HepG2 (cell line): Measurements from ENCODE around the gene ANKRD42. TPM values are rescaled to one million over a fixed set of nuclear protein-coding genes. Genes with fewer than 3 reads are reported as not detected.
A peak's percentile ranks its signal among the peaks of the same experiment; 100 is the strongest.

ENCODE experiments used
- ATAC-seq: fragments of 200-7000 bp; cut with Tn5 transposase; 3 replicates; pipeline ENCODE4 v1.9.1; 2020; ENCODE audit warnings: mild to moderate bottlenecking, moderate library complexity
- BruUV-seq: library from RNA; stranded (reverse); fragments of 400-500 nt; replicated peaks from 2 replicates; lab custom pipeline; 2021; lab: Mats Ljungman, UMichigan
- CTCF ChIA-PET: fragments of 300-600 bp; formaldehyde crosslinking; extraction: SDS; loops from one replicate; lab custom pipeline; 2021; ENCODE audit warnings: low total read pairs, inconsistent platforms, low intra/inter-chr PET ratio; lab: Yijun Ruan, JAX
- POLR2A ChIA-PET: fragments of 350-600 bp; sonication (Branson Sonifier 250); formaldehyde crosslinking; loops from one replicate; lab custom pipeline; 2020; ENCODE audit warnings: antibody characterized with exemption, inconsistent platforms; lab: Yijun Ruan, JAX
- DNase-seq: peaks from one replicate; pipeline ENCODE4 v3.0.0-alpha.2; 2015; ENCODE audit warnings: low spot score
- FAIRE-seq: peaks from 3 replicates; lab custom pipeline; 2011; peaks lifted over from hg19 to GRCh38; lab: Jason Lieb, UNC
- H2AFZ ChIP-seq: one replicate; pipeline ENCODE4 v1.6.1; 2011; ENCODE audit warnings: low read length, inconsistent platforms
- H3K27ac ChIP-seq: fragments of 300-600 bp; 3 replicates; pipeline ENCODE4 v1.8.0; 2011; ENCODE audit warnings: mixed run types, mild to moderate bottlenecking, mixed read lengths, low read length, inconsistent platforms; ENCODE audit not compliant: insufficient read depth; ENCODE audit errors: extremely low read length
- H3K27me3 ChIP-seq, 2 experiments: fragments of 200-600 bp in 1 of 2; 2 replicates in 1 of 2; 3 replicates in 1 of 2; pipeline versions ENCODE4 v1.6.0 to v1.8.0; 2011; ENCODE audit warnings: low read length in 2 of 2, mild to moderate bottlenecking in 2 of 2, moderate library complexity in 2 of 2, inconsistent platforms in 1 of 2; ENCODE audit not compliant: insufficient read depth in 2 of 2, control insufficient read depth in 1 of 2
- H3K36me3 ChIP-seq, 2 experiments: fragments of 200-600 bp in 1 of 2; replicated peaks in 1 of 2; 2 replicates in 1 of 2; 3 replicates in 1 of 2; pipeline versions ENCODE4 v1.5.1 to v1.8.0; 2011; ENCODE audit warnings: low read length in 2 of 2, inconsistent platforms in 1 of 2; ENCODE audit not compliant: insufficient read depth in 2 of 2, control insufficient read depth in 1 of 2
- H3K4me1 ChIP-seq: 2 replicates; pipeline ENCODE4 v1.5.1; 2012; ENCODE audit warnings: low read length, inconsistent platforms; ENCODE audit not compliant: insufficient read depth
- H3K4me2 ChIP-seq: 2 replicates; pipeline ENCODE4 v1.6.0; 2011; ENCODE audit warnings: low read depth, low read length, inconsistent platforms
- H3K4me3 ChIP-seq, 3 experiments: fragments of 200-600 bp in 1 of 3; sonication (generic), shearing (Covaris generic) in 1 of 3; replicated peaks in 1 of 3; 2 replicates each; pipeline ENCODE4 v1.5.1; 2011 to 2016; ENCODE audit warnings: low read length in 3 of 3, inconsistent platforms in 2 of 3, low read depth in 2 of 3, mild to moderate bottlenecking in 2 of 3, control low read depth in 1 of 3, mixed read lengths in 1 of 3; ENCODE audit not compliant: insufficient read depth in 1 of 3
- H3K79me2 ChIP-seq: one replicate; pipeline ENCODE4 v1.6.1; 2011; ENCODE audit warnings: low read length, inconsistent platforms; ENCODE audit not compliant: insufficient read depth
- H3K9ac ChIP-seq: 2 replicates; pipeline ENCODE4 v1.6.0; 2011; ENCODE audit warnings: mild to moderate bottlenecking, low read depth, low read length, inconsistent platforms; ENCODE audit not compliant: insufficient read depth
- H3K9me3 ChIP-seq: 2 replicates; pipeline ENCODE4 v1.5.1; 2012; ENCODE audit warnings: mild to moderate bottlenecking, low read length
- H4K20me1 ChIP-seq: 2 replicates; pipeline ENCODE4 v1.6.0; 2011; ENCODE audit warnings: inconsistent platforms, mild to moderate bottlenecking, low read length, moderate library complexity; ENCODE audit not compliant: insufficient read depth
- DNMT1 ChIP-seq: sonication (generic); formaldehyde crosslinking; IDR thresholded peaks from 2 replicates; pipeline ENCODE4 v1.5.1; 2020; ENCODE audit warnings: mild to moderate bottlenecking, missing genetic modification reagents
- EZH2 ChIP-seq: conservative IDR thresholded peaks from 2 replicates; pipeline ENCODE4 v1.6.1; 2012; ENCODE audit warnings: mild to moderate bottlenecking, low read depth, low read length, moderate library complexity
- HNF4G ChIP-seq, 2 experiments: sonication (generic) in 1 of 2; formaldehyde crosslinking in 1 of 2; IDR thresholded peaks; 2 replicates each; pipeline versions ENCODE4 v1.4.0 to v1.6.1; 2011 to 2020; ENCODE audit warnings: borderline replicate concordance in 2 of 2, low read depth in 2 of 2, mild to moderate bottlenecking in 2 of 2, low read length in 1 of 2, missing genetic modification reagents in 1 of 2, moderate library complexity in 1 of 2
- IKZF4 ChIP-seq: sonication (generic); formaldehyde crosslinking; IDR thresholded peaks from 2 replicates; pipeline ENCODE4 v1.5.1; 2020; ENCODE audit warnings: borderline replicate concordance, mild to moderate bottlenecking, low read depth, missing genetic modification reagents; ENCODE audit errors: not compliant biosample characterization
- JUNB ChIP-seq: sonication (generic); formaldehyde crosslinking; IDR thresholded peaks from 2 replicates; pipeline ENCODE4 v1.8.0; 2022; ENCODE audit warnings: missing genetic modification reagents, mild to moderate bottlenecking, borderline replicate concordance
- NCOR1 ChIP-seq: fragments of 200-600 bp; sonication (generic); IDR thresholded peaks from 2 replicates; pipeline ENCODE4 v1.7.0; 2017; ENCODE audit warnings: antibody characterized with exemption, low read length, borderline replicate concordance
- NONO ChIP-seq, 2 experiments: fragments of 450-650 bp in 1 of 2; sonication (generic) in 1 of 2; formaldehyde crosslinking in 1 of 2; IDR thresholded peaks in 1 of 2; conservative IDR thresholded peaks in 1 of 2; 2 replicates each; pipeline versions ENCODE4 v1.6.1 to v1.8.0; 2017 to 2022; ENCODE audit warnings: mild to moderate bottlenecking in 1 of 2, missing genetic modification reagents in 1 of 2, moderate library complexity in 1 of 2
- PITX1 ChIP-seq: sonication (generic); formaldehyde crosslinking; IDR thresholded peaks from 2 replicates; pipeline ENCODE4 v1.5.1; 2020; ENCODE audit warnings: mild to moderate bottlenecking, missing genetic modification reagents
- POGZ ChIP-seq: sonication (generic); formaldehyde crosslinking; IDR thresholded peaks from 2 replicates; pipeline ENCODE4 v1.4.0; 2020; ENCODE audit warnings: mild to moderate bottlenecking, missing genetic modification reagents
- ZFP36L2 ChIP-seq: sonication (generic); formaldehyde crosslinking; IDR thresholded peaks from 2 replicates; pipeline ENCODE4 v1.4.0; 2020; ENCODE audit warnings: missing genetic modification reagents
- ZNF670 ChIP-seq: sonication (generic); formaldehyde crosslinking; IDR thresholded peaks from 2 replicates; pipeline ENCODE4 v1.8.0; 2022; ENCODE audit warnings: mild to moderate bottlenecking, missing genetic modification reagents, borderline replicate concordance
- WGBS: methylation state at CpG from one replicate; pipeline ENCODE4 v1.1.6; 2017; ENCODE audit warnings: low lambda C conversion rate; 5-methylcytosine and 5-hydroxymethylcytosine counted together
- in situ Hi-C: cut with HindIII; loops from 2 replicates; pipeline ENCODE4 v1.10.0; 2017; ENCODE audit warnings: low pct_unique_long_range_greater_than_20kb; ENCODE audit not compliant: extremely low pct_ligation_motif_present
- intact Hi-C: fragments of 100-400 bp; cut with micrococcal nuclease; formaldehyde crosslinking; loops from one replicate; pipeline ENCODE4 v1.10.0; 2022; ENCODE audit not compliant: unreplicated experiment
- polyA plus RNA-seq, 8 experiments: library from polyadenylated mRNA; depleted of rRNA in 3 of 8; stranded (reverse) in 7 of 8; unstranded in 1 of 8; fragments of >200 nt; fragmentation: Illumina TruSeq in 4 of 8; extraction: Trizol in 4 of 8; gene quantifications; 2 replicates each; pipeline versions ENCODE4 v1.2.1 to v1.2.3, GENCODE V29; 2011 to 2016; ENCODE audit warnings: low read depth in 4 of 8, missing spikeins in 1 of 8, mixed read lengths in 1 of 8; ENCODE audit not compliant: insufficient read depth in 1 of 8
- total RNA-seq, 5 experiments: library from RNA; depleted of rRNA; stranded (reverse); fragments of >200 nt; fragmentation: Illumina TruSeq; extraction: Trizol; gene quantifications; 2 replicates each; pipeline ENCODE4 v1.2.3, GENCODE V29; 2016; ENCODE audit warnings: low read depth in 1 of 5
- TF ChIP-seq, protein P1 (sequence below): sonication (generic); formaldehyde crosslinking; IDR thresholded peaks from 2 replicates; pipeline ENCODE4 v1.8.1; 2022; ENCODE audit warnings: low read depth, mild to moderate bottlenecking, missing genetic modification reagents
- TF ChIP-seq, protein P2 (sequence below): sonication (generic); formaldehyde crosslinking; IDR thresholded peaks from 2 replicates; pipeline ENCODE4 v1.5.0; 2020; ENCODE audit warnings: mild to moderate bottlenecking, missing genetic modification reagents, moderate library complexity
- TF ChIP-seq, protein P3 (sequence below): sonication (generic); formaldehyde crosslinking; IDR thresholded peaks from 2 replicates; pipeline ENCODE4 v1.9.0; 2021; ENCODE audit warnings: missing genetic modification reagents, mild to moderate bottlenecking, borderline replicate concordance
- TF ChIP-seq, protein P4 (sequence below): IDR thresholded peaks from 2 replicates; pipeline ENCODE4 v1.6.1; 2012; ENCODE audit warnings: inconsistent platforms
- TF ChIP-seq, protein P5 (sequence below): sonication (generic); formaldehyde crosslinking; IDR thresholded peaks from 2 replicates; pipeline ENCODE4 v1.5.0; 2020; ENCODE audit warnings: missing genetic modification reagents

The ANKRD42 gene
- total and polyA plus RNA-seq, 2 of the 13 experiments (the other 11 are each of a cell fraction or from before 2014, with no cell fraction given) = 2.2 to 3.7 TPM

DNA sequence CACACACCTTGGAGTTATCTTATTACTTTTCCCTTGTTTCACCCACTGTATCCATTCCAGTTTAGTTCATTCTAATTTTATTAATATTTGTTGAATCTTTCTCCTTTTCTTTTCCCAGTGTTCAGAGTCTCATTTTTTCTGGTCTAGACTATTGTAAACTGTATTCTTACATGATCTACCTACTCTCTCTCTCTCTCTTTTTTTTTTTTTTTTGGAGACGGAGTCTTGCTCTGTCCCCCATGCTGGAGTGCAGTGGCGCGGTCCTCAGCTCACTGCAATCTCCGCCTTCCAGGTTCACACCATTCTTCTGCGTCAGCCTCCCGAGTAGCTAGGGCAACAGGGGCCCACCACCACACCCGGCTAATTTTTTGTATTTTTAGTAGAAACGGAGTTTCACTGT lies 2.1 kb downstream of the ANKRD42 start:
- H2AFZ ChIP-seq = peak overlapping the region; percentile 94
- H3K36me3 ChIP-seq = peaks cover 0 to 8% of the 10 kb centered on the region in 2 experiments; a peak in 2 of 5 replicates
- no peaks in the 10 kb centered on the region for H3K9me3 ChIP-seq
- CTCF ChIA-PET = no interaction called here
- no peak for DNase-seq
- H3K27me3 ChIP-seq = no peaks in the 10 kb centered on the region; a peak in 1 of 5 replicates
- no peak for ATAC-seq
- H3K27ac ChIP-seq = no peak overlapping the region
- no TSS peak for BruUV-seq
- no peaks in the 10 kb centered on the region for H4K20me1 ChIP-seq
- POLR2A ChIA-PET = interaction anchor here (0.9 kb wide), 1 partner anchor 90 kb away, joined by 3 read pairs; the partner anchor contains the start of gene CCDC90B
- H3K4me3 ChIP-seq = no peak overlapping the region
- no peak for FAIRE-seq
- no peak overlapping the region; the same call in 1 of the 2 replicates for H3K9ac ChIP-seq
- peak overlapping the region; percentile 91 for H3K4me2 ChIP-seq
- in situ Hi-C loops = no loop called here
- intact Hi-C loops = loop anchor here (2.0 to 10.0 kb wide), 2 partner anchors 59 to 295 kb away; partner anchors contain the start of genes DDIAS and PRCP
- H3K79me2 ChIP-seq = peaks cover 18% of the 10 kb centered on the region
- peaks cover 36% of the 10 kb centered on the region for H3K4me1 ChIP-seq
- 95% methylated on average over 8 of the region's 8 CpGs for WGBS
- TF ChIP-seq EZH2 = no peak
- no peak for TF ChIP-seq PITX1 (CRISPR knock-in tag)
- no peak for TF ChIP-seq ZFP36L2 (CRISPR knock-in tag)
- TF ChIP-seq IKZF4 (CRISPR knock-in tag) = no peak
- TF ChIP-seq, protein P1, sequence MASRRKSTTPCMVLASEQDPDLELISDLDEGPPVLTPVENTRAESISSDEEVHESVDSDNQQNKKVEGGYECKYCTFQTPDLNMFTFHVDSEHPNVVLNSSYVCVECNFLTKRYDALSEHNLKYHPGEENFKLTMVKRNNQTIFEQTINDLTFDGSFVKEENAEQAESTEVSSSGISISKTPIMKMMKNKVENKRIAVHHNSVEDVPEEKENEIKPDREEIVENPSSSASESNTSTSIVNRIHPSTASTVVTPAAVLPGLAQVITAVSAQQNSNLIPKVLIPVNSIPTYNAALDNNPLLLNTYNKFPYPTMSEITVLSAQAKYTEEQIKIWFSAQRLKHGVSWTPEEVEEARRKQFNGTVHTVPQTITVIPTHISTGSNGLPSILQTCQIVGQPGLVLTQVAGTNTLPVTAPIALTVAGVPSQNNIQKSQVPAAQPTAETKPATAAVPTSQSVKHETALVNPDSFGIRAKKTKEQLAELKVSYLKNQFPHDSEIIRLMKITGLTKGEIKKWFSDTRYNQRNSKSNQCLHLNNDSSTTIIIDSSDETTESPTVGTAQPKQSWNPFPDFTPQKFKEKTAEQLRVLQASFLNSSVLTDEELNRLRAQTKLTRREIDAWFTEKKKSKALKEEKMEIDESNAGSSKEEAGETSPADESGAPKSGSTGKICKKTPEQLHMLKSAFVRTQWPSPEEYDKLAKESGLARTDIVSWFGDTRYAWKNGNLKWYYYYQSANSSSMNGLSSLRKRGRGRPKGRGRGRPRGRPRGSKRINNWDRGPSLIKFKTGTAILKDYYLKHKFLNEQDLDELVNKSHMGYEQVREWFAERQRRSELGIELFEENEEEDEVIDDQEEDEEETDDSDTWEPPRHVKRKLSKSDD (CRISPR knock-in tag) = no peak
- TF ChIP-seq ZNF670 (CRISPR knock-in tag) = no peak
- no peak for TF ChIP-seq HNF4G (IDR thresholded peaks at IDR 0.05; ENCODE audit: borderline replicate concordance, low read depth, low read length)
- TF ChIP-seq HNF4G (CRISPR knock-in tag; IDR thresholded peaks at IDR 0.05; ENCODE audit: borderline replicate concordance, low read depth) = no peak
- no peak for TF ChIP-seq NONO (IDR thresholded peaks at IDR 0.05)
- TF ChIP-seq NONO (CRISPR knock-in tag; conservative IDR thresholded peaks at IDR 0.05) = no peak
- TF ChIP-seq NCOR1 = no peak
- TF ChIP-seq, protein P2, sequence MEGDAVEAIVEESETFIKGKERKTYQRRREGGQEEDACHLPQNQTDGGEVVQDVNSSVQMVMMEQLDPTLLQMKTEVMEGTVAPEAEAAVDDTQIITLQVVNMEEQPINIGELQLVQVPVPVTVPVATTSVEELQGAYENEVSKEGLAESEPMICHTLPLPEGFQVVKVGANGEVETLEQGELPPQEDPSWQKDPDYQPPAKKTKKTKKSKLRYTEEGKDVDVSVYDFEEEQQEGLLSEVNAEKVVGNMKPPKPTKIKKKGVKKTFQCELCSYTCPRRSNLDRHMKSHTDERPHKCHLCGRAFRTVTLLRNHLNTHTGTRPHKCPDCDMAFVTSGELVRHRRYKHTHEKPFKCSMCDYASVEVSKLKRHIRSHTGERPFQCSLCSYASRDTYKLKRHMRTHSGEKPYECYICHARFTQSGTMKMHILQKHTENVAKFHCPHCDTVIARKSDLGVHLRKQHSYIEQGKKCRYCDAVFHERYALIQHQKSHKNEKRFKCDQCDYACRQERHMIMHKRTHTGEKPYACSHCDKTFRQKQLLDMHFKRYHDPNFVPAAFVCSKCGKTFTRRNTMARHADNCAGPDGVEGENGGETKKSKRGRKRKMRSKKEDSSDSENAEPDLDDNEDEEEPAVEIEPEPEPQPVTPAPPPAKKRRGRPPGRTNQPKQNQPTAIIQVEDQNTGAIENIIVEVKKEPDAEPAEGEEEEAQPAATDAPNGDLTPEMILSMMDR (CRISPR knock-in tag) = no peak
- TF ChIP-seq, protein P3, sequence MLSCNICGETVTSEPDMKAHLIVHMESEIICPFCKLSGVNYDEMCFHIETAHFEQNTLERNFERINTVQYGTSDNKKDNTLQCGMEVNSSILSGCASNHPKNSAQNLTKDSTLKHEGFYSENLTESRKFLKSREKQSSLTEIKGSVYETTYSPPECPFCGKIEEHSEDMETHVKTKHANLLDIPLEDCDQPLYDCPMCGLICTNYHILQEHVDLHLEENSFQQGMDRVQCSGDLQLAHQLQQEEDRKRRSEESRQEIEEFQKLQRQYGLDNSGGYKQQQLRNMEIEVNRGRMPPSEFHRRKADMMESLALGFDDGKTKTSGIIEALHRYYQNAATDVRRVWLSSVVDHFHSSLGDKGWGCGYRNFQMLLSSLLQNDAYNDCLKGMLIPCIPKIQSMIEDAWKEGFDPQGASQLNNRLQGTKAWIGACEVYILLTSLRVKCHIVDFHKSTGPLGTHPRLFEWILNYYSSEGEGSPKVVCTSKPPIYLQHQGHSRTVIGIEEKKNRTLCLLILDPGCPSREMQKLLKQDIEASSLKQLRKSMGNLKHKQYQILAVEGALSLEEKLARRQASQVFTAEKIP = no peak
- no peak for TF ChIP-seq POGZ (CRISPR knock-in tag)
- TF ChIP-seq, protein P4, sequence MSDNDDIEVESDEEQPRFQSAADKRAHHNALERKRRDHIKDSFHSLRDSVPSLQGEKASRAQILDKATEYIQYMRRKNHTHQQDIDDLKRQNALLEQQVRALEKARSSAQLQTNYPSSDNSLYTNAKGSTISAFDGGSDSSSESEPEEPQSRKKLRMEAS = no peak
- no peak for TF ChIP-seq JUNB (CRISPR knock-in tag)
- TF ChIP-seq DNMT1 = no peak
- TF ChIP-seq, protein P5, sequence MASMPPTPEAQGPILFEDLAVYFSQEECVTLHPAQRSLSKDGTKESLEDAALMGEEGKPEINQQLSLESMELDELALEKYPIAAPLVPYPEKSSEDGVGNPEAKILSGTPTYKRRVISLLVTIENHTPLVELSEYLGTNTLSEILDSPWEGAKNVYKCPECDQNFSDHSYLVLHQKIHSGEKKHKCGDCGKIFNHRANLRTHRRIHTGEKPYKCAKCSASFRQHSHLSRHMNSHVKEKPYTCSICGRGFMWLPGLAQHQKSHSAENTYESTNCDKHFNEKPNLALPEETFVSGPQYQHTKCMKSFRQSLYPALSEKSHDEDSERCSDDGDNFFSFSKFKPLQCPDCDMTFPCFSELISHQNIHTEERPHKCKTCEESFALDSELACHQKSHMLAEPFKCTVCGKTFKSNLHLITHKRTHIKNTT = no peak
